Measurements from ENCODE around the gene NPRL2. TPM values are rescaled to one million over a fixed set of nuclear protein-coding genes. Genes with fewer than 3 reads are reported as not detected.

The NPRL2 gene
- total and polyA plus RNA-seq, 2 of the 8 experiments (the other 6 are each of a cell fraction or from before 2014, with no cell fraction given) = 28.4 to 51.4 TPM

DNA sequence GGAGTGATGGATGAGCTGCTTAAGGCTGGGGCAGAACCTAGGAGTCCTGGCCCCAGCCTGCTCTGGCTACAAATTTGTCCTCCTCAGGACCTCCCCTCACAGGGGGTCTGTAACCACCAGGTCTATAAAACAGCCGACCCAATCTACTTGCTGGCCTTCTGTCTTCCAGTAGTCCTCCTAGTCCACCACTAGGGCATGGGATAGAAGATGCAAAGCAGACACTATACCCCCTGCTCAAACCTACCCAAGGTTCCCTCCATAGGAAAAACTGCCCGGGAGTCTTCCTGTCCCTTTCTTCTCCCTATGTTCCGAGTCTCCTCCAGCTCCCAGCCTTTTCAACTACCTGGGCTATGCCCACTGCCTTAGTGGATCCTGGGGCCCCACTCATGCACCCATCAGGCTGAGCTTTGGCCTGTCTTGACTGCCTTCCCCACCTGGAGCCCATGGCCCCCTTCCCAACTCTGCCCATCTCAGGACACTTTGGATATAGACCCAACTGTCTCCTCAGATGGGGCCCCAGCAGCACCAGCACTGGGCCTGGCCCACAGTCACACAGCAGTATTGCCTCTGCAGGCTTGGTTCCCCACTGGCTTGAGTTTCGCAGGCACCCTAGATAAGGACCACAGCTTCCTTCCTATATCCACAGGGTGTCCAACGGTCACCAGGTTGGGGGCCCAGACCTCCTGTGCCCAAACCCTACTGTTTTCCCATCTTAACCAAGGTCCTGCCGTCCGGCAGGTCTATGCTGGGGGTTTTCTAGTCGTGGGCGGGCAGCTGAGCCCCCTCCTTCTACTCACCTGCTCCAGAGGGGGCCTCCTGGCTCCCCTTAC, 52.5 kb downstream of the NPRL2 start:
- H3K18ac ChIP-seq (ENCODE audit: extremely low read depth, low read length) = no peak overlapping the region
- no peaks in the 10 kb centered on the region; a peak in 1 of 7 replicates for H3K27me3 ChIP-seq (replicated peaks in 1 of 4; ENCODE audit: control insufficient read depth in 3 of 4, extremely low read depth in 1 of 4, insufficient read depth in 3 of 4, low read length in 3 of 4)
- H3K9me3 ChIP-seq (ENCODE audit: insufficient read depth in 2 of 2, low read depth in 1 of 2, low read length in 1 of 2) = no peaks in the 10 kb centered on the region
- H2BK15ac ChIP-seq (ENCODE audit: low read length) = no peak overlapping the region
- H3K14ac ChIP-seq (ENCODE audit: insufficient read length) = no peak overlapping the region
- peak in 1 of 2 experiments; percentile 52 for DNase-seq (ENCODE audit: low read depth in 1 of 2, low spot score in 2 of 2)
- H3K79me1 ChIP-seq (ENCODE audit: low read depth, low read length) = no peaks in the 10 kb centered on the region
- H2BK20ac ChIP-seq (ENCODE audit: low read length) = no peak overlapping the region
- peaks cover 5% of the 10 kb centered on the region; the same call in 1 of the 2 replicates for H3K23me2 ChIP-seq (ENCODE audit: low read depth, low read length)
- H2BK120ac ChIP-seq (replicated peaks; ENCODE audit: low read depth, low read length) = no peak overlapping the region
- no peak overlapping the region for H3K4ac ChIP-seq (replicated peaks; ENCODE audit: insufficient read length, low read depth, low read length)
- no peak for FAIRE-seq
- WGBS, 2 experiments (ENCODE audit: extremely low coverage in 1 of 2, insufficient coverage in 1 of 2, insufficient read length in 1 of 2, insufficient replicate concordance in 2 of 2, low coverage in 1 of 2, low lambda C conversion rate in 2 of 2, missing lambda C conversion rate in 1 of 2) = 76% methylated on average over 9 of the region's 9 CpGs; no CpG with 5 or more reads in 1 of the 2 experiments
- H4K5ac ChIP-seq (ENCODE audit: insufficient read length, low read depth, low read length) = no peak overlapping the region
- H3K36me3 ChIP-seq (ENCODE audit: control insufficient read depth in 2 of 4, insufficient read depth in 4 of 4, low read length in 3 of 4) = no peaks in the 10 kb centered on the region
- peak overlapping the region; percentile 67 to 92 for H3K4me2 ChIP-seq (ENCODE audit: insufficient read depth in 1 of 2, low read depth in 2 of 2, low read length in 2 of 2)
- peak overlapping the region; percentile 70 to 89 (median 80); a peak in 7 of 8 replicates for H3K4me3 ChIP-seq (ENCODE audit: extremely low read depth in 1 of 4, insufficient read depth in 2 of 4, low read depth in 3 of 4, low read length in 4 of 4)
- POLR2A ChIA-PET (ENCODE audit: partially characterized antibody) = interaction anchor here (0.8 to 11.3 kb wide), 9 partner anchors 9 to 73 kb away, joined by 3 to 149 read pairs (median 3); partner anchors contain the start of genes HYAL2, SEMA3B and TUSC2
- no peak overlapping the region; the same call in 1 of the 2 replicates for H4K8ac ChIP-seq (ENCODE audit: extremely low read depth, insufficient read depth, low read length)
- no peak overlapping the region for H3K27ac ChIP-seq (ENCODE audit: low read depth, low read length)
- H3K4me1 ChIP-seq (replicated peaks in 1 of 4; ENCODE audit: control insufficient read depth in 3 of 4, insufficient read depth in 4 of 4, low read length in 3 of 4) = peaks cover 0 to 23% (median 8%) of the 10 kb centered on the region in 4 experiments; a peak in 6 of 7 replicates
- CTCF ChIA-PET (ENCODE audit: partially characterized antibody) = interaction anchor here (0.8 to 1.8 kb wide), 11 partner anchors 10 to 253 kb away, joined by 3 to 7 read pairs (median 3); partner anchors contain the start of genes LSMEM2 and TUSC2
- H4K20me1 ChIP-seq (replicated peaks in 1 of 2; ENCODE audit: control insufficient read depth in 1 of 2, insufficient read depth in 2 of 2, low read length in 2 of 2) = peaks cover 0 to 2% of the 10 kb centered on the region in 2 experiments
- no peaks in the 10 kb centered on the region for H3K79me2 ChIP-seq (ENCODE audit: control insufficient read depth in 1 of 2, insufficient read depth in 2 of 2, low read length in 2 of 2)
- H2BK5ac ChIP-seq (ENCODE audit: low read depth, low read length) = no peak overlapping the region
- no peak overlapping the region for H2BK12ac ChIP-seq (ENCODE audit: low read depth, low read length)
- H3K56ac ChIP-seq (replicated peaks; ENCODE audit: insufficient read length, low read depth, low read length) = no peak overlapping the region
- H3K9ac ChIP-seq (replicated peaks in 1 of 4; ENCODE audit: extremely low read depth in 1 of 4, low read depth in 3 of 4, low read length in 3 of 4) = no peak overlapping the region
- no peak overlapping the region for H4K91ac ChIP-seq (replicated peaks; ENCODE audit: insufficient read length, low read length)
- no peak overlapping the region for H2AK5ac ChIP-seq (ENCODE audit: low read depth, low read length)
- TF ChIP-seq BRCA1 (IDR thresholded peaks at IDR 0.05; ENCODE audit: low read depth, low read length) = no peak
- TF ChIP-seq, protein P1, sequence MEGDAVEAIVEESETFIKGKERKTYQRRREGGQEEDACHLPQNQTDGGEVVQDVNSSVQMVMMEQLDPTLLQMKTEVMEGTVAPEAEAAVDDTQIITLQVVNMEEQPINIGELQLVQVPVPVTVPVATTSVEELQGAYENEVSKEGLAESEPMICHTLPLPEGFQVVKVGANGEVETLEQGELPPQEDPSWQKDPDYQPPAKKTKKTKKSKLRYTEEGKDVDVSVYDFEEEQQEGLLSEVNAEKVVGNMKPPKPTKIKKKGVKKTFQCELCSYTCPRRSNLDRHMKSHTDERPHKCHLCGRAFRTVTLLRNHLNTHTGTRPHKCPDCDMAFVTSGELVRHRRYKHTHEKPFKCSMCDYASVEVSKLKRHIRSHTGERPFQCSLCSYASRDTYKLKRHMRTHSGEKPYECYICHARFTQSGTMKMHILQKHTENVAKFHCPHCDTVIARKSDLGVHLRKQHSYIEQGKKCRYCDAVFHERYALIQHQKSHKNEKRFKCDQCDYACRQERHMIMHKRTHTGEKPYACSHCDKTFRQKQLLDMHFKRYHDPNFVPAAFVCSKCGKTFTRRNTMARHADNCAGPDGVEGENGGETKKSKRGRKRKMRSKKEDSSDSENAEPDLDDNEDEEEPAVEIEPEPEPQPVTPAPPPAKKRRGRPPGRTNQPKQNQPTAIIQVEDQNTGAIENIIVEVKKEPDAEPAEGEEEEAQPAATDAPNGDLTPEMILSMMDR (IDR thresholded peaks at IDR 0.05; ENCODE audit: control extremely low read depth in 1 of 3, insufficient read depth in 1 of 3, low read depth in 1 of 3, low read length in 3 of 3) = 0 out of 4 replicates have a peak, but pooled peaks of 1 of the 3 experiments have one; percentile 2
- no peak overlapping the region for H2AFZ ChIP-seq (ENCODE audit: low read length)
- H3K23ac ChIP-seq (ENCODE audit: insufficient read length) = no peak overlapping the region

Data from H1 (cell line).